CD4-positive, CD25-positive, alpha-beta regulatory T cell (primary cell): Measurements from ENCODE around the gene ERMAP. TPM values are rescaled to one million over a fixed set of nuclear protein-coding genes. Genes with fewer than 3 reads are reported as not detected.

Experiments
- ATAC-seq, 2 donors: fragments of 150-1000 bp; cut with Tn5 transposase; one replicate each; pipeline ENCODE4 v1.10.0; 2021; ENCODE audit warnings: low read depth in 2 of 2, moderate number of reproducible peaks in 2 of 2, moderate library complexity in 1 of 2
- DNase-seq, 3 donors: peaks; one replicate each; pipeline versions ENCODE4 v3.0.0 to v3.0.0-alpha.2; 2012 to 2022; ENCODE audit warnings: mixed read lengths in 1 of 3
- H3K27ac ChIP-seq: one replicate; pipeline ENCODE4 v1.7.0; 2013; ENCODE audit warnings: mild to moderate bottlenecking, low read length; ENCODE audit not compliant: insufficient read depth, poor library complexity, severe bottlenecking
- H3K27me3 ChIP-seq: one replicate; pipeline ENCODE4 v1.7.0; 2013; ENCODE audit warnings: low read length; ENCODE audit not compliant: control insufficient read depth, insufficient read depth
- H3K36me3 ChIP-seq: one replicate; pipeline ENCODE4 v1.7.0; 2013; ENCODE audit warnings: mild to moderate bottlenecking, low read length, moderate library complexity; ENCODE audit not compliant: control insufficient read depth, insufficient read depth
- H3K4me1 ChIP-seq: 2 replicates; pipeline ENCODE4 v1.7.0; 2013; ENCODE audit warnings: mild to moderate bottlenecking, low read length; ENCODE audit not compliant: insufficient read depth, control insufficient read depth, poor library complexity, severe bottlenecking
- H3K4me3 ChIP-seq: one replicate; pipeline ENCODE4 v1.7.0; 2013; ENCODE audit warnings: low read depth, mild to moderate bottlenecking, low read length, moderate library complexity
- H3K9me3 ChIP-seq, 2 experiments: 1 replicate in 1 of 2; 2 replicates in 1 of 2; pipeline ENCODE4 v1.7.0; 2013; ENCODE audit warnings: low read length in 2 of 2, mild to moderate bottlenecking in 1 of 2, moderate library complexity in 1 of 2; ENCODE audit not compliant: control insufficient read depth in 2 of 2
- H3K27ac Mint-ChIP-seq, 3 donors: one replicate each; pipeline ENCODE4 v1.8.0; 2020 to 2022; ENCODE audit warnings: mild to moderate bottlenecking in 3 of 3, mixed read lengths in 3 of 3, moderate library complexity in 2 of 3
- H3K27me3 Mint-ChIP-seq: one replicate; pipeline ENCODE4 v1.8.0; 2022; ENCODE audit warnings: mild to moderate bottlenecking, mixed read lengths
- H3K36me3 Mint-ChIP-seq: one replicate; pipeline ENCODE4 v1.8.0; 2020; ENCODE audit warnings: mixed read lengths
- H3K4me1 Mint-ChIP-seq, 4 donors: one replicate each; pipeline ENCODE4 v1.8.0; 2020 to 2022; ENCODE audit warnings: mixed read lengths in 4 of 4, mild to moderate bottlenecking in 1 of 4
- H3K4me3 Mint-ChIP-seq, 4 donors: one replicate each; pipeline ENCODE4 v1.8.0; 2020 to 2022; ENCODE audit warnings: mild to moderate bottlenecking in 4 of 4, mixed read lengths in 4 of 4, moderate library complexity in 3 of 4
- H3K9me3 Mint-ChIP-seq, 7 donors: one replicate each; pipeline ENCODE4 v1.8.0; 2020 to 2022; ENCODE audit warnings: mixed read lengths in 7 of 7, mild to moderate bottlenecking in 3 of 7, moderate library complexity in 2 of 7
- polyA plus RNA-seq, 4 donors: library from polyadenylated mRNA; unstranded; fragments of 300-500 nt; fragmentation: Illumina TruSeq; gene quantifications; one replicate each; pipeline ENCODE4 v1.2.3, GENCODE V29; 2021
- total RNA-seq: library from RNA; stranded (reverse); gene quantifications from one replicate; pipeline ENCODE4 v1.2.3, GENCODE V29; 2022

ERMAP gene
- total and polyA plus RNA-seq, 5 donors from 2014 or later = 2.8 to 4.9 (median 4.0) TPM

DNA sequence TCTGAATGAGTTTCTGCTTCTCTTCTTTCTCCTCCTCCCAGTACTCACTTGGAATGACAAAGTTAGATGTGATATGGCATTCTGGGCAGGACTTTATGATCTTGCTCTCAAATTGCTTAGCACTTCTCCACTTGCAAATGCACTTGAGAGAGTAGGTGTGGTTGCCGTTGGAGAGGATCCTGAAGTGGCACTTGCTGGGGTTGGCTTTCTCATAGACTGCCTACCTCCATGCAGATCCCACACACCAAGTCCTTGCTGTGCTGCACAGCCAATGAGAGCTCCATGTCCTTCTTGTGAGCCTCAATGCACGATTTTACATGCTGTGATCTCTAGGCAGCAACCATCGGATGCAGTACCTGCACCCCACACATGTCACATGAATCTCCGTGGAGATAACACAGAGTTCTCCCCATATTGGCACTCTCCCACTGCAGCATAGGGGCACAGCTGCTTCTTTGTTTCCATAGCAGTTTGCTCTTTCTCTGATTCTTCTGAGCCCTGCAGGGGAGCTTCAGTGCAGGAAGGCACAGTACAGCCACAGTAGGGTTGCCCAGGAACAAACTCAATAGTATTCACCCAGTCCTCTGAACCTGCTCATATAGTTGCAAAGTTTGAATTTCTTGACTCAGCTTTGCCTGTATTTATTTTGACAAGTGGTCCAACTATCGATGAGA, 74.7 kb downstream of the ERMAP start:
- no peak overlapping the region for H3K4me3 ChIP-seq
- Mint-ChIP-seq H3K27ac (peak overlapping the region in 1 of 3 donors; percentile 39), H3K36me3 (no peaks in the 10 kb centered on the region), H3K27me3 (peaks cover 9% of the 10 kb centered on the region), H3K9me3 (peaks cover 0 to 1% (median 0%) of the 10 kb centered on the region in 7 donors), H3K4me3 (no peak overlapping the region), H3K4me1 (no peaks in the 10 kb centered on the region)
- DNase-seq = no peak
- H3K4me1 ChIP-seq = no peaks in the 10 kb centered on the region
- no peaks in the 10 kb centered on the region for H3K9me3 ChIP-seq
- no peaks in the 10 kb centered on the region for H3K36me3 ChIP-seq
- H3K27me3 ChIP-seq = no peaks in the 10 kb centered on the region
- ATAC-seq = no peak
- no peak overlapping the region for H3K27ac ChIP-seq

Other genes with a start within 250 kb of the ERMAP start
- 29.6 TPM for gene PPIH, start 158.7 kb upstream of the ERMAP start, total RNA-seq
- gene PPIH, start 158.7 kb upstream of the ERMAP start, polyA plus RNA-seq = 10 to 100 TPM; 61.8 to 72.9 (median 69.2) TPM
- 323 TPM for gene YBX1, start 134.7 kb upstream of the ERMAP start, total RNA-seq
- gene YBX1, start 134.7 kb upstream of the ERMAP start, polyA plus RNA-seq = 100 to 1,000 TPM in 1 of 4 donors, 10 to 100 TPM in 3; 89.9 to 110 (median 93.1) TPM
- not detected for gene CLDN19, start 76.9 kb upstream of the ERMAP start, total RNA-seq
- gene CLDN19, start 76.9 kb upstream of the ERMAP start, polyA plus RNA-seq = not detected
- gene P3H1, start 50.1 kb upstream of the ERMAP start, total RNA-seq = 30.4 TPM
- 10 to 100 TPM; 12.6 to 16.3 (median 14.3) TPM for gene P3H1, start 50.1 kb upstream of the ERMAP start, polyA plus RNA-seq
- 14.3 TPM for gene C1orf50, start 49.9 kb upstream of the ERMAP start, total RNA-seq
- gene C1orf50, start 49.9 kb upstream of the ERMAP start, polyA plus RNA-seq = 10 to 100 TPM in 1 of 4 donors, 1 to 10 TPM in 3; 3.8 to 12.7 (median 6.0) TPM
- gene TMEM269, start 32.1 kb upstream of the ERMAP start, total RNA-seq = 1.1 TPM
- gene TMEM269, start 32.1 kb upstream of the ERMAP start, polyA plus RNA-seq = under 1 TPM in 1 of 4 donors, not detected in 3; 0.12 TPM
- 24.4 TPM for gene SVBP, start 275 bp downstream of the ERMAP start, total RNA-seq
- 100 to 1,000 TPM in 2 of 4 donors, 10 to 100 TPM in 2; 82.7 to 126 (median 98.9) TPM for gene SVBP, start 275 bp downstream of the ERMAP start, polyA plus RNA-seq
- gene ZNF691, start 29.5 kb downstream of the ERMAP start, total RNA-seq = 5.3 TPM
- 10 to 100 TPM in 1 of 4 donors, 1 to 10 TPM in 3; 7.6 to 13.7 (median 9.7) TPM for gene ZNF691, start 29.5 kb downstream of the ERMAP start, polyA plus RNA-seq
- gene SLC2A1, start 141.7 kb downstream of the ERMAP start, total RNA-seq = 60.2 TPM
- gene SLC2A1, start 141.7 kb downstream of the ERMAP start, polyA plus RNA-seq = 10 to 100 TPM; 22.0 to 25.5 (median 23.6) TPM